K562 (cell line): Measurements from ENCODE around the gene LZTR1. TPM values are rescaled to one million over a fixed set of nuclear protein-coding genes. Genes with fewer than 3 reads are reported as not detected.
A peak's percentile ranks its signal among the peaks of the same experiment; 100 is the strongest.

Experiments
- COPS2 ChIP-seq: fragments of 450-650 bp; conservative IDR thresholded peaks from 2 replicates; pipeline ENCODE4 v1.6.1; 2016; ENCODE audit warnings: mild to moderate bottlenecking, moderate library complexity
- ERF ChIP-seq: fragments of 450-650 bp; formaldehyde crosslinking; IDR thresholded peaks from 2 replicates; pipeline ENCODE4 v1.4.0; 2020; ENCODE audit warnings: mild to moderate bottlenecking, mixed read lengths
- FOXA1 ChIP-seq: fragments of 450-650 bp; IDR thresholded peaks from 2 replicates; pipeline ENCODE4 v1.6.1; 2016; ENCODE audit warnings: mild to moderate bottlenecking, borderline replicate concordance
- ID3 ChIP-seq, 2 experiments: fragments of 250-450 bp in 1 of 2; fragments of 450-650 bp in 1 of 2; sonication (Bioruptor Pico) in 1 of 2; IDR thresholded peaks; 2 replicates each; pipeline versions ENCODE4 v1.6.1 to v1.8.0; 2016 to 2021; ENCODE audit warnings: mild to moderate bottlenecking in 2 of 2, moderate library complexity in 2 of 2, missing compliant biosample characterization in 1 of 2, missing genetic modification characterization in 1 of 2
- KDM4B ChIP-seq, 2 experiments: fragments of 450-650 bp in 1 of 2; sonication (generic) in 1 of 2; IDR thresholded peaks; 2 replicates each; pipeline ENCODE4 v1.6.1; 2016 to 2017; ENCODE audit warnings: borderline replicate concordance in 2 of 2, antibody characterized with exemption in 1 of 2, low read depth in 1 of 2, mild to moderate bottlenecking in 1 of 2
- NFIC ChIP-seq: fragments of 450-650 bp; IDR thresholded peaks from 2 replicates; pipeline ENCODE4 v1.6.1; 2017; ENCODE audit warnings: mild to moderate bottlenecking, inconsistent platforms
- NONO ChIP-seq, 2 experiments: fragments of 200-400 bp in 1 of 2; fragments of 450-650 bp in 1 of 2; formaldehyde crosslinking in 1 of 2; IDR thresholded peaks; 2 replicates each; pipeline ENCODE4 v1.6.1; 2017; ENCODE audit warnings: low read depth in 2 of 2, mild to moderate bottlenecking in 2 of 2, moderate library complexity in 2 of 2, low read length in 1 of 2
- NR2C1 ChIP-seq, 2 experiments: fragments of 450-650 bp; IDR thresholded peaks; 2 replicates each; pipeline ENCODE4 v1.6.1; 2017; ENCODE audit warnings: mild to moderate bottlenecking in 2 of 2, antibody characterized with exemption in 1 of 2, inconsistent platforms in 1 of 2, missing compliant biosample characterization in 1 of 2, missing genetic modification characterization in 1 of 2
- OTX1 ChIP-seq: fragments of 450-650 bp; formaldehyde crosslinking; IDR thresholded peaks from 2 replicates; pipeline ENCODE4 v1.4.0; 2022; ENCODE audit warnings: mild to moderate bottlenecking
- PHF20 ChIP-seq: fragments of 450-650 bp; IDR thresholded peaks from 2 replicates; pipeline ENCODE4 v1.6.1; 2018; ENCODE audit not compliant: partially characterized antibody
- POLR2A ChIP-seq: fragments of 450-650 bp; conservative IDR thresholded peaks from 2 replicates; pipeline ENCODE4 v1.6.1; 2016
- WHSC1 ChIP-seq: IDR thresholded peaks from one replicate; pipeline ENCODE4 v1.6.1; 2012; ENCODE audit warnings: low read length, control low read depth, inconsistent platforms
- ZNF184 ChIP-seq: sonication (generic); formaldehyde crosslinking; IDR thresholded peaks from 2 replicates; pipeline ENCODE4 v1.5.0; 2020; ENCODE audit warnings: missing genetic modification reagents
- polyA plus RNA-seq, 8 experiments: library from polyadenylated mRNA; depleted of rRNA in 4 of 8; stranded (reverse) in 5 of 8; unstranded in 3 of 8; fragments of >200 nt; fragmentation: Nextera tagmentation in 2 of 8; fragmentation: Illumina TruSeq in 1 of 8; extraction: Ambion mirVana in 2 of 8; extraction: Trizol in 1 of 8; gene quantifications; 2 replicates each; pipeline versions ENCODE4 v1.2.1 to v1.2.3, GENCODE V29; 2011 to 2014; ENCODE audit warnings: inconsistent platforms in 1 of 8, missing spikeins in 1 of 8
- total RNA-seq, 7 experiments: library from RNA; depleted of rRNA in 6 of 7; stranded (reverse); fragments of >200 nt in 6 of 7; fragmentation: Illumina TruSeq in 2 of 7; extraction: Trizol in 2 of 7; gene quantifications; 2 replicates each; pipeline versions ENCODE4 v1.2.1 to v1.2.3, GENCODE V29; 2011 to 2021; ENCODE audit warnings: low replicate concordance in 1 of 7
- TF ChIP-seq, protein P1 (sequence below): fragments of 450-650 bp; formaldehyde crosslinking; conservative IDR thresholded peaks from 2 replicates; pipeline ENCODE4 v1.4.0; 2022; ENCODE audit warnings: mild to moderate bottlenecking, missing genetic modification characterization

Gene LZTR1
- total and polyA plus RNA-seq, 9 of the 15 experiments (the other 6 are each of a cell fraction or from before 2014, with no cell fraction given), result 2.2 to 135 (median 63.0) TPM

DNA sequence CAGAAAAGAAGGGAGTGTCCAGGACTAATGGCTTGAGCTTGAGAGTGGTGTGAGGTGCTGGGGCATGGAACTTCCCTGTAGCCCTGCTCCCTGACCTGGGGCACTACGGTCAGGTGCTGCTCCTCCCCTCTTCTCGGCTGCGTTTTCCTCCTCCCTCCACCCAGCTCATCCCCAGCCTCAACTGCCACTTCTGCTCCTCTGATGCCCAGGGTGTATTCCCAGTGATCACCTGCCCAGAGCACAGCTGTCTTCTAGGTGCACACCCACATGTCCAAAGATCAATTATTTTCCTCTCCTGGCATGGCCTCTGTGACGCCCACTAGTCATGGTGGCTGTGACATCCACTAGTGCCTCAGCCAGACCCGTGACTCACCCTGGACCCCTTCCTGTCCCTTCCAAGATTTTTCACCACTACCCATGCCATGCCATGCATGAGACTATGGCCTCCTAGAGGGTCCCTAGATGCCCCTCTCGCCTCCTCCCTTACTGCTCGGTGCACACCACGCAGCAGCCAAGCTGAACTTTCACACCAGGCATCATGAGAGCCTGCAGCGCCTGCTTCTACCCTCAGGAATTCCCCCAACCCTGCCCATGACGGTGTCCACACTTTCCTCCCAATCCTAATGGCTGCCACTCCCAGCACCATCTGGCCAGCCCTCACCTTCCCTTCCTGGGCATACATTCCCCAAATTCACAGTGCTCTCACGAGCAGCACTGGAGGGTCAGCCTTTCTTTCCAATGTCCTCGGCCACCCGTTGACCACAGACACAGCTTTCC is 34.7 kb downstream of the LZTR1 start (continued):
- TF ChIP-seq OTX1 (CRISPR knock-in tag) (peak; percentile 62; the same call in 1 of the 2 replicates), ZNF184 (CRISPR knock-in tag) (no peak), FOXA1 (no peak), WHSC1 (peak; percentile 56), NR2C1 (IDR thresholded peaks at IDR 0.05) (no peak), NR2C1 (tag; IDR thresholded peaks at IDR 0.05) (no peak), KDM4B (IDR thresholded peaks at IDR 0.05; ENCODE audit: borderline replicate concordance in 2 of 2, low read depth in 1 of 2) (no peak), NFIC (no peak), PHF20 (no peak), COPS2 (no peak), POLR2A (no peak), NONO (IDR thresholded peaks at IDR 0.05; ENCODE audit: low read depth in 2 of 2, low read length in 1 of 2) (no peak), ID3 (CRISPR knock-in tag; IDR thresholded peaks at IDR 0.05) (no peak), ID3 (tag; IDR thresholded peaks at IDR 0.05) (peak; percentile 28; the same call in 1 of the 2 replicates), ERF (CRISPR knock-in tag) (no peak)
- TF ChIP-seq, protein P1, sequence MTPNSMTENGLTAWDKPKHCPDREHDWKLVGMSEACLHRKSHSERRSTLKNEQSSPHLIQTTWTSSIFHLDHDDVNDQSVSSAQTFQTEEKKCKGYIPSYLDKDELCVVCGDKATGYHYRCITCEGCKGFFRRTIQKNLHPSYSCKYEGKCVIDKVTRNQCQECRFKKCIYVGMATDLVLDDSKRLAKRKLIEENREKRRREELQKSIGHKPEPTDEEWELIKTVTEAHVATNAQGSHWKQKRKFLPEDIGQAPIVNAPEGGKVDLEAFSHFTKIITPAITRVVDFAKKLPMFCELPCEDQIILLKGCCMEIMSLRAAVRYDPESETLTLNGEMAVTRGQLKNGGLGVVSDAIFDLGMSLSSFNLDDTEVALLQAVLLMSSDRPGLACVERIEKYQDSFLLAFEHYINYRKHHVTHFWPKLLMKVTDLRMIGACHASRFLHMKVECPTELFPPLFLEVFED (CRISPR knock-in tag), result peak; percentile 65; the same call in 1 of the 2 replicates
